Measurements from ENCODE around the gene MTFR2. TPM values are rescaled to one million over a fixed set of nuclear protein-coding genes. Genes with fewer than 3 reads are reported as not detected.
A peak's percentile ranks its signal among the peaks of the same experiment; 100 is the strongest.

The MTFR2 gene
- polyA plus RNA-seq, 3 donors = 0.41 to 0.79 (median 0.60) TPM

DNA sequence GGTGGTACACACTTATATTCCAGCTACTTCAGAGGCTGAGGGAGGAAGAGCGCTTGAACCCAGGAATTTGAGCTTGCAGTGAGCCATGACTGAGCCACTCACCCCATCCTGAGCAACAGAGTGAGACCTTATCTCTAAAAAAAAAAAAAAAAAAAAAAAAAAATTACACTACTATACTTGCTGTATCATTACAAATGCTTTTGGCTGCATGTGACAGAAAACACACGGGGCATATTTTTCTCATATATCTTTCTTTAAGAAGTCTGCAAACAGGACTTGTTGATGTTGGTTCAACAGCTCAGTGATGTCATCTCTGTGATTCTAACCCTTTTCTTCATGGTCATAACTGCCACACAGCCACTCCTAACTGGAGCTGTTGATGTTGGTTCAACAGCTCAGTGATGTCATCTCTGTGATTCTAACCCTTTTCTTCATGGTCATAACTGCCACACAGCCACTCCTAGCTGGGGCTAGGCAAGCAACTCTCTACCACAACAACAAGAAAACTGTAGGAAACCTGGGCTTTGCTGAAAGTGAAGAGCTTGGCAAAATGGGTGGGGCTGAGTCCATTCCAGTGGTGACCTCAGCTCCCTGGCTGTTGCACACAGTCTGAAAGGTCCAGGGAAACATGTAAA, 19.8 kb downstream of the MTFR2 start:
- intact Hi-C loops (cut with micrococcal nuclease) = no loop called here
- no peaks in the 10 kb centered on the region for H3K9me3 ChIP-seq (replicated peaks in 1 of 2; ENCODE audit: control insufficient read depth in 1 of 2, insufficient read depth in 1 of 2, low read length in 2 of 2)
- no peaks in the 10 kb centered on the region for H3K27me3 Mint-ChIP-seq (ENCODE audit: low read depth in 3 of 3)

DNA sequence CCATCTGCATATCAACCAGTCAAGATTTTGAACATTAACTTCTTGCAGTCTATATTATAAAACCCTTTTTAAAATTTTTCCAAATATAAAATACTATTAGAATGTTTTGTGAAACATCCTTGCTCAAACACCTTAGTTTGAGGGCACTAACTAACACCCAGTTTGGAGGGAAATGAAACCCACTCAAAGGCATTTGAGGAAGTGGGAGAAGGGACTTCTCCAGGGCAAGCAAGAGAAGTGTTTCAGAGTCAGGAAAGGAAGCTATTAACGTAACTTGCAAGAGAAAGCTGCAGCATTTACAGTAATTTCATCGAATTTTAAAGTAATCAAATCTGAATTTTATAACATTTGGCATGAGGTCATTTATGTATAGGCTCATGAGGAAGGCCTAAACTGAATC, 21.3 kb downstream of the MTFR2 start:
- Mint-ChIP-seq H3K4me1 (peaks cover 56% of the 10 kb centered on the region), H3K36me3 (peaks cover 2 to 16% of the 10 kb centered on the region in 2 donors), H3K9me3 (no peaks in the 10 kb centered on the region), H3K4me3 (peak overlapping the region in 1 of 2 donors; percentile 53), H3K27me3 (ENCODE audit: low read depth in 3 of 3) (no peaks in the 10 kb centered on the region), H3K27ac (peak overlapping the region; percentile 45 to 86 (median 71))
- peak overlapping the region; percentile 46 for H2AFZ ChIP-seq (ENCODE audit: insufficient read depth, low read depth, low read length, poor library complexity, severe bottlenecking)
- intact Hi-C loops (cut with micrococcal nuclease) = loop anchor here (5.0 to 10.0 kb wide), 4 partner anchors 552 to 724 kb away; no protein-coding TSS in a partner anchor
- no peak overlapping the region for H3K9ac ChIP-seq (ENCODE audit: insufficient read depth, low read length, poor library complexity, severe bottlenecking)
- H3K27ac ChIP-seq (ENCODE audit: low read depth in 1 of 2, low read length in 2 of 2) = peak overlapping the region in 1 of 2 donors; percentile 54
- no peaks in the 10 kb centered on the region for H4K20me1 ChIP-seq (ENCODE audit: insufficient read depth, low read length)
- no CpG with 5 or more reads among the region's 2 CpGs for WGBS (ENCODE audit: insufficient coverage)
- H3K4me2 ChIP-seq (replicated peaks; ENCODE audit: extremely low read depth, low read length, poor library complexity, severe bottlenecking) = peak overlapping the region; percentile 70
- no peaks in the 10 kb centered on the region for H3K79me2 ChIP-seq (ENCODE audit: insufficient read depth, low read length)
- no peaks in the 10 kb centered on the region for H3K9me3 ChIP-seq (replicated peaks in 1 of 2; ENCODE audit: control insufficient read depth in 1 of 2, insufficient read depth in 1 of 2, low read length in 2 of 2)
- TF ChIP-seq, protein P1, sequence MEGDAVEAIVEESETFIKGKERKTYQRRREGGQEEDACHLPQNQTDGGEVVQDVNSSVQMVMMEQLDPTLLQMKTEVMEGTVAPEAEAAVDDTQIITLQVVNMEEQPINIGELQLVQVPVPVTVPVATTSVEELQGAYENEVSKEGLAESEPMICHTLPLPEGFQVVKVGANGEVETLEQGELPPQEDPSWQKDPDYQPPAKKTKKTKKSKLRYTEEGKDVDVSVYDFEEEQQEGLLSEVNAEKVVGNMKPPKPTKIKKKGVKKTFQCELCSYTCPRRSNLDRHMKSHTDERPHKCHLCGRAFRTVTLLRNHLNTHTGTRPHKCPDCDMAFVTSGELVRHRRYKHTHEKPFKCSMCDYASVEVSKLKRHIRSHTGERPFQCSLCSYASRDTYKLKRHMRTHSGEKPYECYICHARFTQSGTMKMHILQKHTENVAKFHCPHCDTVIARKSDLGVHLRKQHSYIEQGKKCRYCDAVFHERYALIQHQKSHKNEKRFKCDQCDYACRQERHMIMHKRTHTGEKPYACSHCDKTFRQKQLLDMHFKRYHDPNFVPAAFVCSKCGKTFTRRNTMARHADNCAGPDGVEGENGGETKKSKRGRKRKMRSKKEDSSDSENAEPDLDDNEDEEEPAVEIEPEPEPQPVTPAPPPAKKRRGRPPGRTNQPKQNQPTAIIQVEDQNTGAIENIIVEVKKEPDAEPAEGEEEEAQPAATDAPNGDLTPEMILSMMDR (IDR thresholded peaks at IDR 0.05) = no peak
- H3K36me3 ChIP-seq (replicated peaks in 1 of 2; ENCODE audit: control insufficient read depth in 1 of 2, insufficient read depth in 2 of 2, low read length in 2 of 2) = no peaks in the 10 kb centered on the region
- H3K4me3 ChIP-seq (replicated peaks in 1 of 3; ENCODE audit: low read depth in 2 of 3, low read length in 3 of 3) = peak overlapping the region in 1 of 3 experiments; percentile 54
- H3K27me3 ChIP-seq (ENCODE audit: control insufficient read depth in 2 of 2, insufficient read depth in 2 of 2, low read length in 2 of 2) = no peaks in the 10 kb centered on the region
- peak; percentile 36 to 74 (median 67) for DNase-seq
- H3K4me1 ChIP-seq (ENCODE audit: control insufficient read depth in 1 of 2, insufficient read depth in 2 of 2, low read length in 2 of 2) = peaks cover 42 to 46% of the 10 kb centered on the region in 2 donors

More for the DNA sequence above, 19.8 kb downstream of the MTFR2 start:
- Mint-ChIP-seq H3K27ac (peak overlapping the region in 5 of 7 donors; percentile 49 to 83 (median 78)), H3K4me3 (no peak overlapping the region), H3K4me1 (peaks cover 62% of the 10 kb centered on the region), H3K36me3 (peaks cover 9 to 26% of the 10 kb centered on the region in 2 donors), H3K9me3 (no peaks in the 10 kb centered on the region)
- no peak overlapping the region for H3K4me2 ChIP-seq (replicated peaks; ENCODE audit: extremely low read depth, low read length, poor library complexity, severe bottlenecking)
- no peak overlapping the region for H3K9ac ChIP-seq (ENCODE audit: insufficient read depth, low read length, poor library complexity, severe bottlenecking)
- H3K4me1 ChIP-seq (ENCODE audit: control insufficient read depth in 1 of 2, insufficient read depth in 2 of 2, low read length in 2 of 2) = peaks cover 42 to 46% of the 10 kb centered on the region in 2 donors
- H3K36me3 ChIP-seq (replicated peaks in 1 of 2; ENCODE audit: control insufficient read depth in 1 of 2, insufficient read depth in 2 of 2, low read length in 2 of 2) = no peaks in the 10 kb centered on the region
- DNase-seq = no peak
- no peak overlapping the region for H3K4me3 ChIP-seq (replicated peaks in 1 of 3; ENCODE audit: low read depth in 2 of 3, low read length in 3 of 3)
- no peaks in the 10 kb centered on the region for H4K20me1 ChIP-seq (ENCODE audit: insufficient read depth, low read length)
- H3K79me2 ChIP-seq (ENCODE audit: insufficient read depth, low read length) = peaks cover 11% of the 10 kb centered on the region
- WGBS (ENCODE audit: insufficient coverage) = 100% methylated on average over 1 of the region's 2 CpGs
- H3K27ac ChIP-seq (ENCODE audit: low read depth in 1 of 2, low read length in 2 of 2) = peak overlapping the region in 1 of 2 donors; percentile 54
- H2AFZ ChIP-seq (ENCODE audit: insufficient read depth, low read depth, low read length, poor library complexity, severe bottlenecking) = peak overlapping the region; percentile 19
- TF ChIP-seq, protein P1 (IDR thresholded peaks at IDR 0.05) = no peak
- no peaks in the 10 kb centered on the region for H3K27me3 ChIP-seq (ENCODE audit: control insufficient read depth in 2 of 2, insufficient read depth in 2 of 2, low read length in 2 of 2)
